DMS153 treated with DMSO at 0.1 percent for 48 hours (cell line): ENCODE data around the gene SEC16A.

Experiments
- DNase-seq: peaks from one replicate; lab custom pipeline; 2025; ENCODE audit not compliant: unreplicated experiment; lab: John Stamatoyannopoulos, UW

Gene SEC16A

DNA sequence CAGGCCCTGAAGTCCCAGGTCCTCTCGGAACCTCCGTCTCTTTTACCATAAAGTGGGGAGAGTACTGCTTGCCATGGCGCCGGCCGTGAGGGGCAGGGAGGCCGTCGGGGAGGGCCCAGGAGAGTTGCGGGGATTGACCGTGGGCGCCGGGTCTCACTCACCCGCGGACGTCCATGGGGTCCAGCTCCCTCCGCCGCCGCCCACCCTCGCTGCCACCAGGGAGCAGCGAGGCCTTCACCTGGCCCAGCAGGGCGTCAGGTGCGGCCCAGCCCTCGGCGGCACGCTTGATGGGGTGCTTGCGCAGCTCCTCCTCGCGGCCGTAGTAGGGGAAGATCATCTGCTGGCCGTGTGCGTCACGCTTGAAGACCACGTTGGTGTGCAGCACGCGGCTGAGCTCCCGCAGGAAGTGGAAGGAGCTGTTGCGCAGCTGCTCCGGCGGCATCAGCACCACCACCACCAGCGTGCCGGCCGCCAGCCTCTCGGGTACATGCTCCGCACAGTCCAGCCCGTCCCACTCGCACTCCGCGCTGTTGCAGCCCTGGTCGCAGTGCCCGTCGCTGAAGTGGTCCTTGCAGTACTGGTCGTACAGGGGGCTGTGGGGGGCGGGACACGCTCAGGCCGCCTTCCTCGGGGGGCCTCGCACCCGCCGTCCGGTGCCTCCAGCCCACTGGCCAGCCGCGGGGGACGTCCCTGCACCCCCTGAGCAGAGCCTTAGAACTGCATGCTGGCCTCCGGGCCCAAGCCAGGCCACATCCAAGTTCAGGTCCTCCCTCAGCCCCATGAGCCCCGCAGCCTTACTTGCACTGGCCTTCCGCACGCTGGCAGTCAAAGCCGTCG, 21.9 kb upstream of the SEC16A start:
- DNase-seq: no peak

DNA sequence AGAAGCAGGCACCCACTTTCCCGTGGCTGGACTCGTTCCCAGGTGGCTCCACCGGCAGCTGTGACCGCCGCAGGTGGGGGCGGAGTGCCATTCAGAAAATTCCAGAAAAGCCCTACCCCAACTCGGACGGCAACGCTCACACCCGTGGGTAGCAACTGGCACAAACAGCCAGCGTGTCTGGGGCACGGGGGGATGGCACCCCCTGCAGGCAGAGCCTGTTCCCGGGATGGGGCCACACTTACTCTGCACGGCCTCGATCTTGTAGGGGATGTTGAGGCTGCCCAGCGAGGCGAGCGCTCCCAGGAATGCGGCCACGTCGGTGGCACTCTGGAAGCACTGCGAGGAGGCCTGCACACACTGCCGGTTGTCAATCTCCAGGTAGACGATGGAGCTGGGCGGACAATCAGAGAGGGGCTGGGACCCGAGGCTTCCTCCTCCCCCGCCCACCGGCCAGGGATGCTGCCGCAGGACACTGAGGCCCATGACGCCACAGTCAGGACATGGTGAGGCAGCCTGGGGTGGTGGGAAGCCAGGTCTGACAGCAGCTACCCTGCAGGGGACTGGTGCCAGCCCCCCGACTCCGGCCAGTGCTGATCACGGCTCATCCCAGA, 20.2 kb upstream of the SEC16A start:
- DNase-seq: no peak

DNA sequence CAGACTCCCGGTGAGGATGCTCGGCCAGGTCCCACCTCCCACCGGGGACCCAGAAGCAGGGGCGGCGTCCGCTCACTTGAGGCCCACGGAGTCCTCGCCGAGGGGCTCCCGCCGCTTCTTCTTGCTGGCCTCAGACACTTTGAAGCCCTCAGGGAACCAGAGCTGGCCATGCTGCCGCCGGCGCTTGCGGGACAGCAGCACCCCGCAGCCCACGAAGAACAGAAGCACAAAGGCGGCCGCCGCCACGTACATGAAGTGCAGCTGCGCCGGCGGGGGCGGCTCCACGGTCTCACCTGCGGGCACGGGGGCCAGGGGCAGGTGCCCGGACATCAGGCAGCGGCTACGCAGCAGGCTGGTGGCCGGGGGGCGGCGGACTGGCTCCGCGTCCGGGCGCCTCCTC, 19.4 kb upstream of the SEC16A start:
- DNase-seq: no peak

DNA sequence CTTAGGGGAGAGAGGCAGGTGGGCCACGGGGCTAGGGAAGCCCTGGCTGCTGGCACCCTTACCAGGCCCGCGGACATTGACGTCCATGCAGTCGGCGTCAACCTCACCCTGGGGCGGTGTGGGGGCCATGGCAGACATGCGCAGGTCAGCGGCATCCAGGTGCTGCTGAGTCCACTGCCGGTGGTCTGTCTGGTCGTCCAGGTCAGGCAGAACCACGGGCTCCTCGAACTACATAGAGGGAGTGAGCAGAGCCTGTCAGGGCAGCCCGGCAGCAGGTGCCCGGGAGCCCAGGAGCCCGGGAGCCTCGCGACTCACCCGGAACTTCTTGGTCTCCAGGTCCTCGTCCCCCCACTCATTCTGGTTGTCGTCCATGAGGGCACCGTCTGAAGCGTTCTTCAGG, 18.8 kb upstream of the SEC16A start:
- DNase-seq: no peak

DNA sequence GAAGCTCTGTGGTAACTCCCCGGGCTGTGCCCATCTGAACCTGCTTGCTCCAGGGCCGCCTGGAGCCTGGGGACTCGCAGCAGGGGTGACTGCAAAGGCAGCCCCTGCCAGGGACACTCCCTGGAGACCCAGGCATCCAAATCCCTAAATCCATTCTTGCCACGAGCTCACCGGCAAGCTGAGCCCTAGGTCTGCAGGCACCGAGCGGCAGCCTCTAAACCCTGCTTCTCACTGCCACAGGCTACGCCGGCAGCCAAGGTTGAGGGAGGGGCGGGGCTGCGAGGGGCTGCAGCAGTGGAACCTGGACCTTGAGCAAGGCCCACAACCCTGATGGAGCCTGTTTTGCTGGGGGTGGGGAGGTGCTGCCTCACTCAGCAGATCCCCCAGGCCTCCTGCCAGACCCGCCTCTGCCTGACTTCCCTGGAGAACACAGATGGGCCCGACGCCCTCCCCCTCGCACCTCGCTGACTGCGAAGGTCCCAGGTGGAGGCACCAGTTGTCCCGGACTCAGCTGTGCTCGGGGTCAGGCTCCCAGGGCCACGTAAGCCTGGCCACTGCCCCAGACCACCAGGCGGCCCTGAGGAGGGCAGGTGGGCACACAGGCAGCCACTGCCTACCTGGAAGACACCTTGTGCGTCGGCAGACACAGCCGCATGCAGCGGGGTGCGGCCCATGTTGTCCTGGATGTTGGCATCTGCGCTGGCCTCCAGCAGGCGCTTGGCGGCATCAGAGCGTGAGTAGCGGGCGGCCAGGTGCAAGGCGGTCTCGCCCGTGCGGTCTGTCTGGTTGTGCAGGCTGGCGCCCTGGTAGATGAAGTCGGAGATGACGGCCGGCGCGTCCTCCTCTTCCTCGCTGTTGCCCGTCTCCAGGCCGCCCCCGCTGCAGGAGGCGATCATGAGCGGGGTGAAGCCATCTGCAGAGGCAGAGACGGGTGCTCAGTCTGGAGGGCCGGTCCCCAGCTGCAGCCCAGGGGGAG, 17.4 kb upstream of the SEC16A start:
- no peak for DNase-seq

DNA sequence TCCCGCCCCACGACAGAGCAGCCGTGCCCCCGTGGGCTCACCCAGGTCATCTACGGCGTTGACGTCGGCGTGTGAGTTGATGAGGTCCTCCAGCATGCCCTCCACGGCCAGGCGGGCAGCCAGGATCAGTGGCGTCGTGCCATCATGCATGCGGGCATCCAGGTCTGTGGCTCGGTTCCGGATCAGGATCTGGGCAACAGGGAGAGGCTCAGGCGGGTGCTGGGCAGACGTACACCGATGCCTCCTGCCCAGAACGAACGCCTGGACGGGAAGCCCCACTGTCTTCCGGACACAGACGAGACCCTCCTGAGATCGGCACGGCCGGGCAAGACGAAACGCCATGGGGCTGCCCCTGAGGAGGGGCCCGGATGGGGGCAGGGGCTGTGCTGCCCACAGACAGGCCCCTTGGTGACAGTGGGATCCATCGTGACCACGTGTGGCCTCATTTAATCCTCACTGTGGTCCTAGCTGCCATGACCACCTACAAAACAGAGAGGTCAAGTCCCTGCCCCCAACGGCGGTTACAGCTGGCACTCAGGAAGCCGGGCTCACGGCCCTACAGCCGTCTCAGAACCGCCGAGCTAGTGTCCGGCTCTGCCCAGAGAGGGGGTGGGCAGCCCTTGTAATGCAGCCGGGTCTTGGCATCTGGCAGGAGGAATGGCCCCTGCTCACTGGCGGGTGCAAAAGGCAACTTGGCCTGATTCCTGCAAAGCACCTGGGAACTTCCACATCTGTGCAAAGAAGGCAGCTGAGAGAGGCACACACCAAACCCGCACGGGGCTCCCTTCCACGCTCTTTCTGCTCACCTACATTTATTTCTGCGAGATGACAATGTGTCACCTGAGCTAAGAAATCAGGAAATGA, 16.5 kb upstream of the SEC16A start:
- no peak for DNase-seq

DNA sequence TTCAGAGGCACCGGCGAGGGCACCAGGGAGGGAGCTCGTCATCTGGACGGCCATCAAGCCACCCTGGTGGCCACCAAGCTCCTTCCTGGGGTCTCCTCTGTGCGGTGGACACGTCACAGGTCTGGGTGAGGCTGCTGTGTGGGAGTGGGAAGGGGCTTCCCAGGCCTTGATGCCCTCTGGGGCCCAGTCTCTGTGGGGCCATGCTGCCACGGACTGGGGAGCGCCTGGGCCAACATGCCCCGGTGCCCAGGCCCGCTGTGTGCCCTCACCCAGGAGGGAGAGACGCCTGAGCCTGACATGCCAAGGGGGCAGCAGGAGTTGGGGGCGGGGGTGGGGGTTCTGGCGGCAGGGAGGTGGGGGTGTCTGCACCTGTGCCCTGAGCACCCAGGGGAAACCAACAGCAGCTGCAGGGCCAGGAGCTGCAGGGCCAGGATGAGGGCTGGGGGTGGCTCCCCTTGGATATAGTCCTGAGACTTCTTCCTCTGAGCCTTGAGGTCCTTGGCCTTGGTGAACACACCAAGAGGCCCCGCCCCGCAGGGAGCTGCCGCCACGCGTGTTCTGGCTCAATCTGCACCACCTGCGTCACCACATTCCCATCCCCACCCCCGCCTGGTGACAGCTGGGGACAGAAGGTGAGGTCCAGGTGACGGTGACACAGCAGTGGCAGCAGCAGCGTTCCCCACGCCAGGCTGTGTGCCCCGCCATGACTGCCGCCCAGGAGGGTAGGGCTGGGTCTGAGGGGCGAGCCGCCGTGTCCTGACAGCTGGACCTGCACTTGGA, 15.3 kb upstream of the SEC16A start:
- DNase-seq: no peak

DNA sequence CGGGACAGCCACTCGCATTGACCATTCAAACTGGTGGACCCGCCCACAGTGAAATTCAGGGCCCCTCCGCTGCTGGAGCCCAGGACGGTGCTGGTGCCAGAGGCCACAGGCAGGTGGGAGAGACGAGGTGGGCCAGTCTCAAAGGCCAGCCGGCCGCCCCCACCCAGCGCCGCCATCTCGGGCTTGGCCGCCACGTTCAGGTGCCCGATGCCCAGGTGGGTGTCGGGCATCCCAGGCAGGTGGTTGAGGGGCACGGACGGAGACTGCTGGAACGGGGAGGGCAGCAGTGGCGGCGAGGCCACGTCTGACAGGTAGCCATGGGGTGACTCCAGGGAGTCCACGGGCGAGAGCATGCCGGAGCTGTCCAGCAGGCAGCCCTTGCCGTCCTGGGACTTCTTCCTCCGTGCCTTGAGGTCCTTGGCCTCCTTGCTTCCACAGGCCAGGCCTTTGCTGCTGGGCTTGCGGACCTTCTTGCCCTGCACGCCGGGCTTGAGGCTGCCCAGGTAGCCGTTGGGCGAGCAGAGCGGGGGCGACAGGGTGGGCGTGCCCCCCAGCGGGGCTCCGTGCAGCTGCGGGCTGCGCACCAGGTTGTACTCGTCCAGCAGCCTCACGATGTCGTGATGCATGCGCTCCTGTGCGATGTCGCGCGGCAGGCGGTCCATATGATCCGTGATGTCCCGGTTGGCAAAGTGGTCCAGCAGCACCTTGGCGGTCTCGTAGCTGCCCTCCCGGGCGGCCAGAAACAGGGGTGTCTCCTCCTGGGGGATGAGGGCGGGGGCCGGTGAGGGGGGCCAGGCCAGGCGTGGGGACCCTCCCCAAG, 14.2 kb upstream of the SEC16A start:
- no peak for DNase-seq

DNA sequence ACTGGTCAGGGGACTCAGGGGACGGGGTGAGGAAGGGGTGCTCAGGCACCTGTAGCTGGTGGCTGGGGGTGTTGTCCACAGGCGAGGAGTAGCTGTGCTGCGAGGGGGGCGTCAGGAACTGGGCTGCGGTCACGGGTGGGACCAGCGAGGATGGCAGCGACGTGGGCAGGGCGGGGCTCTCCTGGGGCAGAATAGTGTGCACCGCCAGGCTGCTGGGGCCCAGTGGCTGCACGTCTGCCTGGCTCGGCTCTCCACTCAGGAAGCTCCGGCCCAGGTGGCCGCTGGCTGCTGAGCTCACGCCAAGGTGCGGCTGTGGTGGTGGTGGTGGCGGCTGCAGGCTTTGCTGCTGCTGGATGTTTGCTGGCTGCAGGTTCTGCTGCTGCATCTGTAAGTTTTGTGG, 13.3 kb upstream of the SEC16A start:
- DNase-seq: no peak

DNA sequence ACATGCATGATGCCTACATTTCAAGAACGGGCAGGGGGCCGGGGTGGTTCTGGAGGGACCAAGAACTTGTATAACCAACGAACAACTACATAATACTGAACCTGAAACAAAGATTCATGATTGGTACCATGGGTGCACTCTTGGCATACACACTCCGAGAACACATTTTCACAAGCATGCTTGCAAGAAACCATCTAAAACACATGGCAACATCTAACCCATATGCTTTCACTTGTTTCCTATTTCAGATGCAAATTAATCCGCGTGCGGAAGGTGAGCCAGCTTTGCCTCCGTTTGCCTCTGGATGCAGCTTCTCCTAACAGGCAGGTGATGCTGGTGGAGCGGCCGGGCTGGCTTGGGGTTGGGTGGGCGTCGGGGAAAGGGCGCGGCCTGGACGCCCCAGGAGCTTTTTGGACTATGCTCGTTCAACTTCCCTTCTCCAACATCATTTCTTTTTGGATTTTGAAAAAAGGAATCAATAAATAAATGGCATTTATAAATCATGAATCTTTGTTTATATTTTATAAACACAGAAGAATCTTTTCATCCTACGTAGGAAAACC, 12.5 kb upstream of the SEC16A start:
- no peak for DNase-seq

DNA sequence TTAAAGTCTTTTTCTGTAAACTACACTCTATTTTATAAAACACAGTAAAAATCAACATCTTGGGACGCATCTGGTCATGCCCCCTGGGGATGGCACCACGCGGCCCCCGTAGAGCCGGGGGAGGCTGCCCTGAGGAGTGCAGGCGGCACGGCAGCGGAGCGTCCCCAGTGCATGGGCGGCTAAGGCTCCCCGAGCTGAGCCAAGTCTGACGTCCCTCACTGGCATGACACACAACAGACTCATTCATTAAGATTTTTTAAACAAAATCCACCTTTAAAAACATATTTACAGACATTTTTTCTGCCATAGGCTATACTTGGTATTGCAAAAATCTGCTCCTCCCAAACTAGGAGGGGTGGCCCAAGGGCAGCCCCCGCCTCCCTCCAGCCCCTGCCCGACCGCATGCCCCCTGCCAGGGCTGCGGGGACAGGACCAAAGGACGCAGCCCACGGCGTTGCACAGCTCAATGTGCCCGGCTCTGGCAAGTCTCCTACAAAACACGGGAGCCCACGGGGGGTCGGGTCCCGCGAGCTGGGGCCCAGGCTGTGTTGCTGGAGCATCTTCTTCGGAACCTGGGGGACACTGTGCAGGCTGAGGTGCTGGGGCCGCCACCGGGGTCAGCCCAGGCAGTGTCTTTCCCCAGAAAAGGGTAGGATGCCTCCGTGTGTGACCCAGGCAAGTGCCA, 11.8 kb upstream of the SEC16A start:
- DNase-seq: no peak

DNA sequence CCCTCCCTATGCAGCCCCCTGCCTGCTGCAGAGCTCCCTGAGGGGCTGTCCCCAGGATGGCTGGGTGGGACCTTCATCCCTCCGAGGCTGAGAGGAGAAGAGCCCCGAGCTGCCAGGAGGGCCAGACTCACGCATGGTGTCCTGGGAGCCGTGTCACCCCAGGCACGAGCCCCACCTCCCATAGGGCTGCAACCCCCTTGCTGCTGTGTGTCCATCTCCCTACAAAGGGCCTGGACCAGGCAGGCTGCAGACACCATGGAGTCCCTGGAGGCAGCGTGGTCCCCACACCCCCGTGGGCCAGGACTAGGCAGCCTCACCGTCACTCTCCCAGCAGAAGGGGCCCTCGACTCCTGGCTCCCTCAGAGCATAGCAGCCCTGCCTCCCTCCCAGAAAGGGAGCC, 11.2 kb upstream of the SEC16A start:
- no peak for DNase-seq

DNA sequence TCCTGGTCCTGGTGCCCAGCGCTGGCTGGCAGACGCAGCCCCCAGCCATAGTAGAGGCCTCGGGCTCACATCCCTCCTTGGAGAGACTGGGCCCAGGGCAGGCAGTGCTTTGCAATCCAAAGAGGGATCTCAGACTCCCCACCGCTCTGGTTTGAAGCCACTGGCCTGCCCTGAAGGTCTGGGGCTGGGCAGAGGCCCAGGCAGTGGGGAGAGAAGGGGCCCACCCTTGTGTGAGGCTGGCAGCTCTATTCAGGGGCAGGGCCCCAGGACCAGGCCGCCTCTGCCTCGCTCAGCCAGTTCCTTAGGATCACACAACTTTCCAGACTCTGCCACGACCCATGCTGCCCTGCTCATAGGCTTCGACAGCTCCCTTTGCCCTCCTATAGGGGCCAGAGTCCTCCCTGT, 10.7 kb upstream of the SEC16A start:
- DNase-seq: no peak

DNA sequence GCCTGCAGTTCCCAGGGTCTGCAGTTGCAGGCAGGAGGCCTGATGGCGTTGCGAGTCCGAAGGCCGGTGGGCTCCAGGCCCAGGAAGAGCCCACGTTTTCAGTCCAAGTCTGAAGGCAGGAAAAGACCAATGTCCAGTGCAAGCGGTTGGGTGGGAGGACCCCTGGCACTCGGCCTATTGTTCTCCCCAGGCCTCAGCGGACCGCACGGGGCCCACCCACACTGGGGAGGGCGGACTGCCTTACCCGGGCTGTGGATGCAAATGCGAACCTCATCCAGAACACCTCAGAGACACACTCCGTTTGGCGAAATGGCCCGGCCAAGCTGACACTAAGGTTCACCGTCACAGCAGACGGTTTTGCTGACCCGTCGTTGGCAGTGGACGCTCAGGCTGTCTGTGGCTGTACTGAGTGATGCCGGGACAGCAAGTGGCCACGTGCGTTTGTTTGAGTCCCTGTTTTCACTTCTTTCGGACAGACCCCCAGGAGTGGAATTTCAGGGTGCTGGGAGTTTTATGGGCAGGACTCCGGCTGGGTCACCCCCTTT, 10.2 kb upstream of the SEC16A start:
- DNase-seq: no peak

DNA sequence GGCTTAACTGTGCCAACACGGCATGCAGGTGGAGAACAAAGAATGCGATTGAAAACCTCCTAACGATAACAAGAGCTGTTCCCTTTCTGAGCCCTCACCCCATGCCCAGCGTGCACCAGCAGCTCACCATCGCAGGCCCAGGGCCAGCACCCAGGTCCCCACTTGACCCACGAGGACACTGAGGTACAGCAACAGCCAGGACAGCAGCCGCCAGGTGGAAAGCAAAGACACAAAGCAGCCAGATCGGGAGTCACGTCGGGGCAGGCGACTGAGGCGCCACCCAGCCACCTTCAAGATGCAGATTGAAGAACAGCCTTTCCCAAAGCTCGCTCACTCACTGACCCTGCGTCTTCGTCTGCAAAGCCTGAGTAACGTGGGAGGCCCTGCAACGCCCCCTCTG, 6.9 kb upstream of the SEC16A start:
- DNase-seq: no peak

DNA sequence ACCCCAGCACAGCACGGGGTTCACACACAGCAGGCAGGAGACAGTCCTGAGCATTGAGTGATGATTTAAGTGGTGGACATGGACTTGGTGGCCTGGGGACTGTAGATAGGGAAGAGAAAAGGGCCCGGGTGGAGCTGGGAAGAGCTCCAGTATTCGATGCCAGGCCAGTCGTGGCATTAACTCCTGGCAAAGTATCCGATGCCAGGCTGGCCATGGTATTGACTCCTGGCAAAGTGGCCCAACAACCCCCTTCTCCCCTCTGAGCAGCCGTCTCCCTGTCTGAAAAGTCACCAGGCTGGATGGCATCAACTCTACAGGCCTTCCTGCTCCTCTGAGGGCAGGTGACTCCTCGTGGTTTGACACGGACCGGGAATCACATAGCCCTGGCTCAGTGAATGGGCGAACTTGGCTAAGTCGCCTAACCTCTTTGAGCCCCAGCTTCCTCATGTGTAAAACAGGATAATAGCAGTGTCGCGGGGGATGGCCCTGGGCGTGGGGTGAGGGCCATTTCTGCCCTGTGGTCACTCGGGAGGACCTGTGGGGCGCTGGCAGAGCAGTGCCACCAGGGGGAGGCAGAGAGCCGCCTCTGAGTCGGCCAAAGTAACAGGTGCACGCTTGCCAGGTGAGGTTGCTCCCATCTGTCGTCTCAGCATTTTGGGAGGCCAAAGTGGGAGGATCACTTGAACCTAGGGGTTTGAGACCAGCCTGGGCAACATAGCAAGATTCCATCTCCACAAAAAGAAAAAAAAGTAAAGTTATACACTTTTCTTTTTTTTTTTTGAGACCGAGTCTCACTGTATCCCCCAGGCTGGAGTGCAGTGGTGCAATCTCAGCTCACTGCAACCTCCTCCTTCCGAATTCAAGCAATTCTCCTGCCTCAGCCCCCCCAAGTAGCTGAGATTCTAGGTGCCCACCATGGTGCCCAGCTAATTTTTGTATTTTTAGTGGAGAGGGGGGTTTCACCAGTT, 5.7 kb upstream of the SEC16A start:
- peak; percentile 29 for DNase-seq

DNA sequence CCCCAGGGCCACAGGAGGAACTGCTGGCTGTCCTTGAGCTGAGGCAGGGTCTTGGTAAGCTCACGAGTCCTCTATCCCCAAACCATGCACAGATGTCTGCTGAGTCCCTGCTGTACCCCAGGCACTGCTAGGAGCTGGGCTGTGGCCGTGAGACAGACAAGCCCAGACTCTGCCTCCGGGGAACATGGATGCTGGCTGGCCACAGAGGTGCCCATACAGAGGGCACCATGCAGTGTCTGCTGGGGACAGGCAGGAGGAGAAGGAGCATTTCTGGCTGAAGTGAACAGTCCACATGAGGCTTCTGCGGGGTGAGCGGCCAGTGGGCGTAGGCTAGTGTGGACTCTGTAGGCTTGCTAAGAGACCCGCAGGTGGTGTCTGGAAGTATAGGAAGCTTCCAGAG, 4.8 kb upstream of the SEC16A start:
- no peak for DNase-seq
